Stimulated activated CD4-positive, alpha-beta T cell treated with anti-CD3 and anti-CD28 coated beads, TNF-alpha, amount 100 ng/mL, for 24 hours (primary cell): ENCODE results near the gene CNTNAP2.
"Not testable (repeated sequence)": the region's sequence is repeated elsewhere in the genome, so short reads cannot be mapped to it uniquely, and the experiment has no call there.

Experiments used
- DNase-seq, 3 experiments: peaks; one replicate each; pipeline ENCODE4 v3.0.0-alpha.2; 2020; ENCODE audit warnings: low read depth in 3 of 3

Gene CNTNAP2

DNA sequence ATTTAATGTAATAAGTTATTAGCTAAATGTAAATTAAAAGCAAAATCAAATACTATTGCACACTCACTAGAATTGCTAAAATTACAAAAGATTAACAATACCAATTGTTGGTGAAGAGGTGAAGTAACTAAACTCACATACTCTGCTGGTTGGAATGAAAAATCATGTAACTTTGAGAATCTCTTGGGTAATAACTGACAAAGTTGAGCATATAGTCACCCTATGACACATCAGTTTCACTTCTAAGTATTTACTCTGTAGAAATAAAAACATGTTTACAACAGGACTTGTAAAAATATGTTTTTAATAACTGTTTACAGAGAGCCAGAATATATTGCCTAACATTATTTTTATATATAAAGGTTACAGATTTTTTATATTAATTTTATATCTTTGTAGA is 33.6 kb downstream of the CNTNAP2 start:
- DNase-seq: no peak

DNA sequence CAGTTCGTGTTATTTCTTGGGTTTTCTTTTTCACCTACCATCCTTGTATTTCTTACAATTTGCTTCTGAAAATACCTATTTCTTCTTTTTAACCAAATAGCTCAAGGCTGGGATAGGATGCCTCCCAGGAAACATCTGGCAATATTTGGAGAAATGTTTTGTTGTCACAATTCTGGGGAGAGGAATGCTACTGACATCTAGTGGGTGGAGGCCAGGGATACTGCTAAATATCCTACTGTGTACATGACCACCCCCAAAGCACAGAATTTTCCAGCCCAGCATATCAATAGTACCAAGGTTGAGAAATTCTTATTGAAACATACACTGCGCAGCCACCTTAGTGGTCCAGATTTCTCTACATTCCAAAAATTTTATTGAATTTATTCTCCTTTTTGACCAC is 55.5 kb downstream of the CNTNAP2 start:
- DNase-seq: no peak

DNA sequence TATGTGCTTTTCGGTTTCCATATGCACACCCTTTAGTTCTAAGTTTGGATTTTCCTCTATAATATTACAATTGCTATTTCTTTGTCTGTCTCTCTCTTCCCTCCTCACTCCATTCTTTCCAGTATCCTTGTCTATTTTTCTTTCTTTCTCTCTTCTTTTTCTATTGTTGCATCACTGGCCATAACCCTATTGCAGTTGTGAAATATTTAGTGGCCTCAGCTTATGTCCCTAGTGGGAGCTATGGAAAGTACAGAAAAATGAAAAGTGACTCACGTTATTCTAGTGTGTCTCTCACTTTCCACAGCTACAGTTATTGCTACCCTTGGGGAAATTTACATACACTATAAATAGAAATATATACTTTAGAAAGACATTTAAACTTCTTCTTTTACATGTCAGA is 59.1 kb downstream of the CNTNAP2 start:
- DNase-seq: no peak

DNA sequence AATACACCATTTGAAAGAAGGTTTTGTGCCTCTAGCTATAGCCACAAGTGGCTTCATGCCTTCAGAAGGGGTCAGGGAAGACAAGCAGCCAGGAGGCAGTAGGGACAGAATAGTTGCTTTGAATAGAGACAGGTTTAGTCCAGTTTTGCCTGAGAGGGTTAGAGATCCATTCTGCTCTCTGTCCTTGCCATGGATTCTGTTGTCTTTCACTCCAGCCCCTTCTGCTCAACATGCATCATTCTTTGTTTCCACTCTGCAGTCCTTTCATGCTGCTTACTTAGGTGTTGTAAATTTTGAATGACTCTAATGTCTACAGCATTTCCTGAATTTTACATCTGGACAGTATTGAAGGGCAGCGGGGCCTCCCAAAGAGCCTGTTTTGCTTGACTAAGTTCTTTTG is 60.3 kb downstream of the CNTNAP2 start:
- no peak for DNase-seq

DNA sequence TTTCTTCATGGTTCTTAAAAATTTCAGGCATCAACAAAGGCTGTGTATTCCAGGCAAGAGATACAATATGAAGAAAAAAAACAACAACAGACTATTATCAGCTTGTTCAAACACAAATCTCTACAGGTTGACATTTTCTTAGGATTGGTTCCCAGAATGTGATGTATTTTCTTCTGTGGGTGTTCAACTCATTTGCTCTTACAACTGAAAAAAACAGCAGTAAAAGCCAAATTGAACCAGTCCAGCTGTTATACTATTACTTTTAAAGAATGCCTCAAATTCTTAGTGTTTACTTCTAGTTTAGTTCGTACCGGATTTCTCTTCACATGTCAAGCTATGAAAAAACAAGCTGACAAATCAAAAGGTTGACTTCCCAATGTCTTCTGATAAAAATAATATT is 60.7 kb downstream of the CNTNAP2 start:
- no peak for DNase-seq

- no peak for DNase-seq
Measured at GRCh38 chr7:146185844-146186243, 69.2 kb downstream of the CNTNAP2 start.

DNA sequence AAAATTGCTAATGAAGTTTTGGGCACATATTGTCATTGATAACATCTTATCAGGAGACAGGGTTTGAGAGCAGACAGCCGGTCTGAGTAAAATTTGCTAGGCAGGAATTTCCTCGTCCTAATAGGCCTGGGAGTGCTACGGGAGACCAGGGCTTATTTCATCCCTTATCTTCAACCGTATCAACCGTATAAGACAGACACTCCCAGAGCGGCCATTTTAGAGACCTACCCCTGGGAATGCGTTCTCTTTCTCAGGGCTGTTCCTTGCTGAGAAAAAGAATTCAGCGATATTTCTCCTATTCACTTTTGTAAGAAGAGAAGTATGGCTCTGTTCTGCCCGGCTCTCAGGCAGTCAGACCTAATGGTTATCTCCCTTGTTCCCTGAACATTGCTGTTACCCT is 74.8 kb downstream of the CNTNAP2 start:
- DNase-seq: not testable (repeated sequence)

DNA sequence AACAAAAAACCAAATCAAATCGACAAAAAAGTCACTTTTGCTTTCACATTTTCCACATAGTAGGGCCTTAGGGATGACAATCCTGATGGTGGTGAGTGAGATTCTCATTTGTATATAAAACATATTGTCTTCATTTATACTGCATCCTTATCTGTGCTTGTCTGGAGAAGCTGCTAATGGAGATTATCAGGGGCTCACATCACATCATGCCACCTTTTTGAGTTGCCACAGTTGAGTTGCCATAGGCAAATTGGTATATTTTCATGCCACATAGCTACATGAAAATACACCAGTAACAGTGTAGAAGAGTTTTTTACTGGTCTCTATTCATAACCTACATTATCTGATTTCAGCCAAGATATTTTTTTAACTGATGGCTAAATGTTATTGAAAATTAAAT is 85.3 kb downstream of the CNTNAP2 start:
- no peak for DNase-seq

GRCh38 chr7:146206270-146206669 is 89.7 kb downstream of the CNTNAP2 start:
- DNase-seq: no peak

DNA sequence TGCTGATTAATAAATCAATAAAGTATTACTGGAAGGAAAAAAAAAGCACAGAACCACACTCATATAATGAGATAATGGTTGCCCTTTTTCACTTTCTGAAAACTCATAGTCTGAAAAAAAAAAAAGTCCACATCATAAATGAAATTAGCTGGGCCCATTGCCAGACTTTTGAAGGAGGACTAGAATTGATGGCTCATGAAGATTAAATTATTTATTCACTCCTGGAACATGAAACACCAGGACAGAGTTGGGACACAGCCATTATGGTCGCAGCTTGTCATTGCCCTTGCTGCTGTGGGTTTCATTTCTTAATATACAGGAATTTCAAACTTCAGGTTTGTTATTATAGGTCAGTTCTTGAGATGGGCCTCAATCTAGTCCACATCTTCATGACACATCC is 91.9 kb downstream of the CNTNAP2 start:
- DNase-seq: no peak

DNA sequence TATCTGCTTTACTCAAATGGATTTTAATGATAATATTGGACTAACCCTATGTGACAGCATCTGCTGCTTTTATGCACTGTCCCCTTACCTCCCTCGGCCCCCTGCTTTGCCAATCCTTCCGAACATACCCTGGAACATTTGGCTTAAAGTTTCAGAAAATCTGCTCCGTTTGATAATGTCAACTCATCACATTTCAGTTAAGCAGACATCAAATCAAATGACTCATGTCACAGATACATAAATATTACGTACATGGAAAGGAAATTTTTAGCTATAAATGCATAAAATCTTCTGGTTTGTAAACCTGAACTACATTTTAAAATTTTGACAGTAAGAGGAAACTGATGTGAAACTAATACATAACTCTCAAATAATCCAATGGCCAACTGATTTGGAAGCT is 98.2 kb downstream of the CNTNAP2 start:
- no peak for DNase-seq

DNA sequence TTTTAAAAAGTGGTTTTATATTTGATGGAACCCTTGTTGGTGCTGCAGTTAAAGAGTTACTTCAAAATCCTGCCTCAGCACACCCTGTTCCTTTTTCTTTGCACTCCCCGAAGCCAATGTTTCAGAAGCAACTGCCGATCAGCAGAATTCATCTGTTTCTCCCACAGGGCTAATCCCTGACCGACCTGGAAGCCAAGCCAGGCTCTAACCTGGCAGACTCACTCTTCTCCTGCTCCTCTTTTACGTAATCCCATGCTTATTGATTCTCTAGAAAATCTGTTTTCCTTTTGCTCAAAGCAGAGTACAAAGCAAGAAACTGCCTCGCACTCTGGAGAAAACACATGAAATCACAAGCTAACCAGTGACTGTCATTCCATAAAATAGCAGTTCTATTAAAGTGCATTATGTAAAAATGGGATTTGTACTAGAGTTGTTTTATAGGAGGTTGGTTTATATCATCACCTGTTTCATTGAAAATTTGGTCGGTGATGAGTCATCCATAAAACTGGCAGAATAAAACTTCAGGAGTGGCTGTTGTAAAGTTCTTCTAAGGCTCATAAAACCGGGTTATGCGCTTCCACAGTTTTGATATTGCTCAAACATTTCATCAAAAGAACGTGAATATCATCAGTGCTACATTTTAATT is 99.9 kb downstream of the CNTNAP2 start:
- no peak for DNase-seq

- DNase-seq: no peak
Measured at GRCh38 chr7:146223851-146224250, 107.2 kb downstream of the CNTNAP2 start.

- no peak for DNase-seq
Measured at GRCh38 chr7:146232604-146233003, 116.0 kb downstream of the CNTNAP2 start.

GRCh38 chr7:146235195-146235594 is 118.6 kb downstream of the CNTNAP2 start:
- no peak for DNase-seq

DNA sequence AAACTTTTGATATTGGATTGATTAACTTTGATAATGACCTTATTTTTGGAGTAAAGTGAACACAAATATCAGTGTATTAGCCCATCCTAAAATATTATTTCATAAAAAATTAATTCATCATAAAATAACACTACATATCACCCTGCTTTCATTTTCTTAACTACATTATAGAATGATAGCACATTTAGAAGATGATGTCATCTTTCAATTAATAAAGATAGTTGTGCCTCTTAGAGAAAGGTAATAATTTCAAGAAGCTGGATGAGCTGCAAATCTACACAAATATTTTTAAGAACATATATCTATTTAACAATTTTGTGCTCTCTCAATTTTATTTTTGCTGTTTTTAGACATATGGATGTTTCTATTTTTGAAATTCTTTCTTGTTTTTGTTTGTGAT is 126.1 kb downstream of the CNTNAP2 start:
- DNase-seq: no peak

- not testable (repeated sequence) for DNase-seq
Measured at GRCh38 chr7:146247991-146248390, 131.4 kb downstream of the CNTNAP2 start.

- DNase-seq: not testable (repeated sequence)
Measured at GRCh38 chr7:146248744-146249143, 132.1 kb downstream of the CNTNAP2 start.

GRCh38 chr7:146249272-146249671 is 132.7 kb downstream of the CNTNAP2 start:
- DNase-seq: no peak

DNA sequence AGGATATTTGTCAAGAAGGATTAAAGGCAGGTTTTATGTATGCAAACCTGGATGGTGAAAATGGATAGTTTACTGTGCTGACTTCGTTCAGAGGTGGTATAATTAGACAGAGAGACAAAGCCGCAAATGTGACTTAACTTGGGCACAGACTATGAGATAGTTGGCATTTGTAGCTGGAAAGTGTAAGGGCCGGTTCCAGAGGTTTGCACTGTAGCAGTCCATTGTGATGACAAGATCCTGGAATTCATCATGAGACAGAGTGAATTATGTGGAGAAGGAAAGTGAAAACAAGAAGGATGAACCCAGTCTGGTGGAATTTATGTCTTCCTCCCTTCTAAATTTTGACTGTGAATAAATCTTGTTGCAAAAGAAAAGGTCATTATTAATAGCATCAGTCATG is 139.0 kb downstream of the CNTNAP2 start:
- DNase-seq: no peak

DNA sequence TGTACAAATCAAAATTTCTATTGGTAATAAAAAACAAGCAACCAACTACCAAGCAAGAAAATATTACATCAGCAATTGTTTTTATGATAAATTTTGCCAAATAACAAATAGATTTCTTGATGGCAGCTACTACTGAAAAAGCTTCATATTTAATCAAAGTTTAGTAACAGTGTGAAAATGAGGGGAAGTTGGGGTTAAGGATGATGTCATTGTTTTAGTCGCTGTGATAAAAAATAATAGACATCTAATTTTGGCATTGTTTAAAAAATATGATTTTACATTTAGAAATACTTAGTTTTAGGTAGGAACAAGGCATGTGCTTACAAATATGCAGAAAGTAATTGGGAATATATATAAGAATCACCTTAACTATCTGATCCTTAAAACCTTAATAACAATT is 145.9 kb downstream of the CNTNAP2 start:
- no peak for DNase-seq

DNA sequence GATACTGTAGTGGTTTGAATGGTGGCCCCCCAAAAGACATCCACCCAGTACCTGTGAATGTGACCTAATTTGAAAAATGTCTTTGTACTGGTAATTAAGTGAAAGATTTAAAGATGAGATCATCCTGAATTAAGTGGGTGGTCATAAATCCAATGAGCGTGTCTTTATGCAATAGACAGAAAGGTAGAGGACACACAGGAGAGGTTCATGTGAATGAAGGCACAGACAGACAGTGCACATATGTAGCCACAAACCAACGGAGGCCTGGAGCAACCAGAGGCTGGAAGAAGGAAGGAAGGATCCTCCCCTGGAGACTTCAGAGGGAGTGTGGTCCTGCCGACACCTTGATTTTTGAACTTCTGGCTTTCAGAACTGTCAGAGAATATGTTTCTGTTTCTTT is 160.3 kb downstream of the CNTNAP2 start:
- no peak for DNase-seq

- DNase-seq: no peak
Measured at GRCh38 chr7:146285418-146285817, 168.8 kb downstream of the CNTNAP2 start.

DNA sequence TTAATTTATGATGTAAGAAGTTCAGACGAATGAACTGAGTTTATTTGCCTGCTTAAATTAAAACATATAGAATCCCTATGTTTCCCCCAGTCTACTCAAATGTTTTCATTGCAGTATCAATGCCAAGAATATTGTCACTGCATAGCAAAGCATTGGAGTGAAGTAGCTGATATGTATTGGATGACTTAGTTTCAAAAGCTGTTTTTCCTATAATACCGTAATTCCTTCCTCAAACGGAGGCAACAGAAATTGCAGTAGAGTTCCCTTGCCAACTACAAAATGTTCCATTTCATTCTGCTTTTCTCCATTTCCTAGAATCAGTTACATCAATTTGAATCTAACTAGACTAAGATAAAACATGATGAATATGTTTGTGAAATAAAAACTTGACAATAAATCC is 174.1 kb downstream of the CNTNAP2 start:
- no peak for DNase-seq
